ENCODE data around the gene NEK1.
"Not testable (repeated sequence)": the region's sequence is repeated elsewhere in the genome, so short reads cannot be mapped to it uniquely, and the experiment has no call there.

- not testable (repeated sequence) for TF ChIP-seq POLR2A (IDR thresholded peaks at IDR 0.05; ENCODE audit: low read depth, low read length); TAF1 (IDR thresholded peaks at IDR 0.05; ENCODE audit: low read depth, low read length); POLR2AphosphoS5 (IDR thresholded peaks at IDR 0.05; ENCODE audit: low read depth, low read length); SPI1 (IDR thresholded peaks at IDR 0.05; ENCODE audit: low read depth, low read length); PAX5 (IDR thresholded peaks at IDR 0.05; ENCODE audit: insufficient read depth, low read length, severe bottlenecking); POU2F2 (IDR thresholded peaks at IDR 0.05; ENCODE audit: low read depth, low read length)
Measured at GRCh38 chr4:169452644-169453043, 159.7 kb downstream of the NEK1 start.

Measured in GM12891 (cell line).